NCI-H1092 (cell line): ENCODE measurements around the gene UVRAG.
"Not testable (repeated sequence)": the region's sequence is repeated elsewhere in the genome, so short reads cannot be mapped to it uniquely, and the experiment has no call there.

Source experiments
- DNase-seq: peaks from one replicate; lab custom pipeline; 2025; lab: John Stamatoyannopoulos, UW

Gene UVRAG

GRCh38 chr11:75968021-75968625 is 153.1 kb downstream of the UVRAG start:
- no peak for DNase-seq

- no peak for DNase-seq
These were observed 154.8 kb downstream of the UVRAG start for GRCh38 chr11:75969626-75970308.

- DNase-seq = not testable (repeated sequence)
These were observed 158.7 kb downstream of the UVRAG start for GRCh38 chr11:75973710-75974109.

- not testable (repeated sequence) for DNase-seq
These were observed 164.1 kb downstream of the UVRAG start for GRCh38 chr11:75979075-75979474.

- not testable (repeated sequence) for DNase-seq
These were observed 164.5 kb downstream of the UVRAG start for GRCh38 chr11:75979479-75980027.

GRCh38 chr11:75980031-75980430 is 165.0 kb downstream of the UVRAG start:
- DNase-seq = no peak

GRCh38 chr11:75981546-75981945 is 166.5 kb downstream of the UVRAG start:
- no peak for DNase-seq

GRCh38 chr11:75982309-75982708 is 167.3 kb downstream of the UVRAG start:
- no peak for DNase-seq

GRCh38 chr11:75986966-75987365 is 172.0 kb downstream of the UVRAG start:
- no peak for DNase-seq

GRCh38 chr11:75993126-75993525 is 178.1 kb downstream of the UVRAG start:
- DNase-seq = no peak

GRCh38 chr11:75994616-75995015 is 179.6 kb downstream of the UVRAG start:
- no peak for DNase-seq

- no peak for DNase-seq
These were observed 181.8 kb downstream of the UVRAG start for GRCh38 chr11:75996523-75997442.

- DNase-seq = no peak
These were observed 189.4 kb downstream of the UVRAG start for GRCh38 chr11:76004400-76004799.

- DNase-seq = no peak
These were observed 190.7 kb downstream of the UVRAG start for GRCh38 chr11:76005756-76006155.

- no peak for DNase-seq
These were observed 192.2 kb downstream of the UVRAG start for GRCh38 chr11:76007166-76007565.

GRCh38 chr11:76008474-76008873 is 193.5 kb downstream of the UVRAG start:
- no peak for DNase-seq

- no peak for DNase-seq
These were observed 195.0 kb downstream of the UVRAG start for GRCh38 chr11:76010051-76010450.

- no peak for DNase-seq
These were observed 198.5 kb downstream of the UVRAG start for GRCh38 chr11:76013526-76013925.

GRCh38 chr11:76023236-76024068 is 208.4 kb downstream of the UVRAG start:
- no peak for DNase-seq

- DNase-seq = no peak
These were observed 210.1 kb downstream of the UVRAG start for GRCh38 chr11:76025068-76025467.

- no peak for DNase-seq
These were observed 210.8 kb downstream of the UVRAG start for GRCh38 chr11:76025817-76026216.

GRCh38 chr11:76026281-76026680 is 211.3 kb downstream of the UVRAG start:
- DNase-seq = no peak
